GM19025 (cell line): ENCODE data around the gene RCCD1.

Experiments
- ATAC-seq: cut with Tn5 transposase; IDR thresholded peaks from one replicate; pipeline ENCODE4 v1.9.1; 2021; ENCODE audit warnings: mild to moderate bottlenecking, low read depth, moderate library complexity; ENCODE audit not compliant: unreplicated experiment

RCCD1 gene

DNA sequence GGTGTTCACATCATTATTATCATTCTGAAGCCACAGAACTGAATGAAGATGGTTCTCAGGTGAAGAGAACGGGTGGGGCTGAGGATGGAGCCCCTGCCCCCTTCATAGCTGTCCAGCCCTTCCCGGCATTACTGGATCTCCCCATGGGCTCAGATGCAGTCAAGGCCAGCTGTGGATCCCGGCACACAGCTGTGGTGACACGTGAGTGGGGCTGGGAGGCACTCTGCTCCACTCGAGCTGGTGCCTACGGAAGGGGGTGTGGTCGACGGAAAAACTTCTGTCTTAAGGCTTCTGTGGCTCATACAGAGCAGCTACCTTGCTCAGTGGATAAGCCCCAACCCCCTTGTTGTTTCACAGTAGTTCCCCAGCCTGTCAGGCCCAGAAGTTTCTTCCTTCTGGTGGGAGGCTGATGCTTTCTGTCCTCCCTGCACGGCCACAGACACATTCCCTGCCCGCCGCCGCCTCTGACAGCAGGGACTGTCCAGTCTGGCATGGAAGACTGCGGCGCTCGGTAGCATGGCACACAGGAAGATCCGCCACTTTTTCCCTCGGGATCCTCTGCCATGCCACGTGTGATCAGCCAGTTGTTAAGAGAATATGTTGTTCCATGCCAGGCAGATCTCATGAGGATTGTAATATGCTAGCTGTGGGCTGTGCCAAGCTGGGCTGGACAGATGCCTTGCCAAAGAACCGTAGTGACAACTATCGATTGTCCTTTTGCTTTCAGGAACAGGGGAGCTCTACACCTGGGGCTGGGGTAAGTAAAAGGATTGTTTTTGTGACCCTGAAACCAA is 5.8 kb downstream of the RCCD1 start:
- no peak for ATAC-seq

GRCh38 chr15:90962021-90962420 is 7.3 kb downstream of the RCCD1 start:
- ATAC-seq = no peak

DNA sequence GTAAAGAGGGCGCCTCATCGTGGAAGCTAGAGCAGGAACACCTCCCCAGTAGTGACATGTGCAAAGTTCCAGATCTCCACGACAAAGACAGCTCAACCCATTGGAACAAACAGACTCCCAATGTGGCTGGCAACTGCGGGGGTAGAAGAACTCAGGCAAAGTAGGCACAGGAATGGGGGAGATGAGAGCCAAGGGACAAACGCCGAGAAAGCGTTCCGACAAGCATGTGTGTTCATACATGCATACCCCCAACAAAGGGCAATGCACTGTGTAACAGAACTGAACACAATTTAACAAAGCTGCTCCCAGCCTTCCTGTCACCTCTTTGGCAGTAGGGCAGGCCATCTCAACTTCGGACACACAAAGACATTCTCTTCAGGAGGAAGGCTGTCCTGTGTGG is 11.6 kb downstream of the RCCD1 start:
- ATAC-seq = no peak

GRCh38 chr15:90967206-90967605 is 12.5 kb downstream of the RCCD1 start:
- ATAC-seq = no peak

- no peak for ATAC-seq
Observed at GRCh38 chr15:90968434-90968833, 13.8 kb downstream of the RCCD1 start.

- no peak for ATAC-seq
Observed at GRCh38 chr15:90970274-90970673, 15.6 kb downstream of the RCCD1 start.

- no peak for ATAC-seq
Observed at GRCh38 chr15:90972133-90972532, 17.4 kb downstream of the RCCD1 start.

GRCh38 chr15:90974216-90974615 is 19.5 kb downstream of the RCCD1 start:
- no peak for ATAC-seq

DNA sequence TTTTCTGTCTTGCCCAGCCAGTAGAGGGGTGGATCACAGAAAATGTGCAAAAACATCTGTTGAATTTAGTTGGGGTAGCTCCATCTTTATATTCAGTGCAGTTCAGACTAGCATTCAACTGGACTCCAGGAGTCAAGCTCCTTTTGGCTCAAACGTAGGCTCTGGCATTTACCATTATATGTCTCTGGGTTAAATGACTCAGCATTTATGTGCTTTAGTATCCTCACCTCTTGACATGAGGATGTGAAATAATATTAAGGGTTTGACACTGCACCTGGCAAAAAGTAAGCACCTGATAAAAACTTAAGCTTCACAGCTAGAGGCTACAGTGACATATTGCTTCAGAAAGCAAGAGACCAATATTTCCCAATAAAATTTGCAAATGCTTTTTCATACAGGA is 24.9 kb downstream of the RCCD1 start:
- no peak for ATAC-seq

DNA sequence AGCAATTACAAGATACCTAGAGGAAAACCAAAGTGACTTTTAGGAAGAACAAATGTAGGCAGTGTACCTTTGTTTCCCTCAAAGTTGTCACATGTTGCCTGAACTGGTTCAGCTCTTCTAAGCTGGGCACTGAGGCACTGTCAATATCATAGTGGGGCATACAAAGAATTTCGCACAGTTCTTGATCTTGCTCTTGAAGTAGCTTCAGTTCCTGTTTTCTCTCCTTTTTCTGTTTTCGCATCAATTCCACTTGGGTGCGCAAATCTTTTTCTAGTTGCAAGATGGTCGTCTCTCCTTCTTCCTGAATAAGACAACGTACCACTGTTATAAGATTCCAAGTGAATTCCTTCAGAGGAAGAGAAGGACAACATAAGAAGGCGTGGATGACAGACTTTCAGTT is 27.0 kb downstream of the RCCD1 start:
- peak; percentile 63 for ATAC-seq

DNA sequence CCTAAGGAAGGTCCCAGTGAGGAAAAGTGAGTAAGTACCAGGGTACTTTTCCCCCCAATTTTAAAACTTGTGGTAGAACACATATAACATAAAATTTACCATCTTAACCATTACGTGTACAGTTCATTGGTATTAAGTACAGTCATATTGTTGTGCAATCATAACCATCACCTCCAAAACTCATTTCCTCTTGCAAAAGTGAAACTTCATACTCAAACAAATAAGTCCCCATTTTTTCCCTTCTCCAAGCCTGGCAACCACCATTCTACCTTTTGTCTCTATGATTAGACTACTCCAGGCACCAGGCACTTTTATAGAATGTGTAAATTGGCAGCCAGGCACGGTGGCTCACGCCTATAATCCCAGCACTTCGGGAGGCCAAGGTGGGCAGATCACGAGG is 27.5 kb downstream of the RCCD1 start:
- peak; percentile 22 for ATAC-seq

DNA sequence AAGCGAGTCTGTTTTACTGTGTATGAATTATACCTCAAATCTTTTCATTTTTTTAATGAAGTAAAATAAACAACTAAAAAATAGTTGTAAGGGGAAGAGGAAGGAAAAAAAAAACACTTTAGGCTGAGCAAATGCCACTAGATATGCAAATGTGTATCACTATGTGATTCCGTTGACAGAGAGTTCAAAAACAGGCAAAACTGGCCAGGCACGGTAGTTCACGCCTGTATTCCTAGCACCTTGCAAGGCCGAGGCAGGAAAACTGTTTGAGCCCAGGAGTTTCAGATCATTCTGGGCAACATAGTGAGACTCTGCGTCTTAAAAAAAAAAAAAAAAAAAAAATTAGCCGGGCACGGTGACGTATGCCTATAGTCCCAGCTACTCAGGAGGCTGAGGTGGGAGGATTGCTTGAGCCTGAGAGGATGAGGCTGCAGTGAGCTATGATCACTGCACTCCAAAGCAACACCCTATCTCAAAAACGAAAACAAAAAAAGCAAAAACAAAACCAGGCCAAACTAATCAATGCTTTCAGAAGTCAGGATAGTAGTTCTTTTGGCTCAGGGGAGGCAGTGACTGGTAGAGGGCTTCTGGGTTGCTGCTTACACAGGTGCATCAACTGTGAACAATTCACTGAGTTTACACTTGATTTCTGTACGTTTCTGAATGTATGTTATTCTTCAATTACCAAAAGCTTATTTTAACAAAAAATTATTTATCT is 32.3 kb downstream of the RCCD1 start:
- no peak for ATAC-seq

GRCh38 chr15:90987561-90988141 is 33.0 kb downstream of the RCCD1 start:
- no peak for ATAC-seq

GRCh38 chr15:90988296-90988695 is 33.6 kb downstream of the RCCD1 start:
- no peak for ATAC-seq

DNA sequence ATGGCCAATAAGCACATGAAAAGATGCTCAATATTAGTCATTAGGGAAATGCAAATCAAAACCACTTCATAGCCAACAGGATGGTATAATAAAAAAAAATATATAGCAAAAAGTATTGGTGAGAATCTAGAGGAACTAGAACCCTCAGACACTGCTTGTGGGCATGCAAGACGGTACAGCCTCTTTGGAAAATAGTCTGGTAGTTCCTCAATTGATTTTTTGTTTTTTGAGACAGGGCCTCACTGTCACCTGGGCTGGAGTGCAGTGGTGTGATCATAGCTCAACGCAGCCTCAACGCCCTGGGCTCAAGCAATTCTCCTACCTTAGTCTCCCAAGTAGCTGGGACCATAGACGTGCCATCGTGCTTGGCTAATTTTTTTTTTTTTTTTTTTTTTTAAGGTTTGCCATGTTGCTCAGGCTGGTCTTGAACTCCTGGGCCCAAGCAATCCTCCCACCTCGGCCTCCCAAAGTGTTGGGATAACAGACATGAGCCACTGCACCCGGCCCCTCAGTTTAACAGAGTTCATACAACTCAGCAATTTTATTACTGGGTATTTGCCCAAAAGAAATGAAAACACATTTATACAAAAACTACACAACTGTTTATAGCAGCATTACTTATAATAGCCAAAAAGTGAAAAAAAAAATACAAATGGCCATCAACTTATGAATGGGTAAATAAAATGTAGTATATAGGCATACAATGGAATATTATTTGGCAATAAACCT is 34.5 kb downstream of the RCCD1 start:
- ATAC-seq = no peak

- ATAC-seq = no peak
Observed at GRCh38 chr15:90990446-90990845, 35.8 kb downstream of the RCCD1 start.

DNA sequence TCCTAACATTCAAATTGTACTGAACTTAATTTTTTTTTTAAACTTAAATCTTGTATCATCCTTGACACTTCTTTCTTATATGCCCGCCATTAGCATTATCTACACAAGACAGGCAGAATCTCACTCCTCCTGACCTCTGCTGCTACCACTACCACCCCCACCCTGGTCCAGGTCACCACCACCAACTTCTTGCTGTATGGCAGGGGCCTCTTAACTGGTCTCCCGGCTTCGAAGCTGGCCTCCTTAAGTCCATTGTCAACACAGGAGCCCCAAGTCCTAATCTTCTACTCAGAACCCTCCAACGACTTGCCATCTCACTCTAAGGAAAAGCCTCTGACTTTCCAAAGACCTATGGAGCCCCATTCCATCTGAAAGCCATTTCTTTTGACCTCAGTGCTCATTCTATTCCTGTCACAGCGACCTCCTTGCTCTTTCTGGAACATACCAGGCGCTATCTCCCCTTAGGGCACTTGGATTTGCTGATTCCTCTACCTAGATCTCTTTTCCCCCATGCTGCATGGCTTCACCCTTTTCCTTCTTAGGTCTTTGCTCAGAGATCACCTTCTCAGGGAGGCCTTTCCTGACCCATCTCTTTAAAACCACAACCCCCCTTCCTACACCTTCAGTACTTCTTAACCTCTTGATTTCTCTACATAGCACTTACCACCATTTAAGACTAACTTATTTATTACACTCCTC is 37.1 kb downstream of the RCCD1 start:
- no peak for ATAC-seq

- peak; percentile 7 for ATAC-seq
Observed at GRCh38 chr15:90994059-90994416, 39.4 kb downstream of the RCCD1 start.

- peak; percentile 94 for ATAC-seq
Observed at GRCh38 chr15:90994417-90995311, 40.0 kb downstream of the RCCD1 start, which contains the start of gene PRC1. PRC1 (minus strand) TSS chr15:90994535; CDS start chr15:90994417, 118 bp downstream.
